ENCODE measurements around the gene FBRS.

FBRS gene

DNA sequence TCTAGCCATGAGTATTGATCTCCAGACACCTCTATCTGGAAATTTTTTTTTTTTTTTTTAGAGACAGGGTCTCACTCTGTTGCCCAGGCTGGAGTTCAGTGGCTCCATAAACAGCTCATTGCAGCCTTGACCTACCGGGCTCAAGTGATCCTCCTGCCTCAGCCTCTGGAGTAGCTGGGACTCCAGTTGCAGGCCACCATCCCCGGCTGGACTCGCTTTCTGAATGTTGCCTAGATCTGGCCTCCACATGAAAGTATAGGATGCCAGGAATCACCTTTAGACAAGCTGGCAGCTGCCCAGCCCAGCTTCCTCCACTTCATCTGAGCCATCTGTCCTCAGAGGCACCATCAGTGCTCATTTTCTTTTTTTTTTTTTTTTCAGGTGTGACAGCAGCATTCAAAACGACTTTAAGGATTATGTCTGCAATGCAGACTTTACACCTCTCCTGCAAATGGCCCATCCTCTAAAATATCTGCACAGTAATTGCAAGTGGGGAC, 13.8 kb upstream of the FBRS start:
- DNase-seq (ENCODE audit: low spot score), result no peak

DNA sequence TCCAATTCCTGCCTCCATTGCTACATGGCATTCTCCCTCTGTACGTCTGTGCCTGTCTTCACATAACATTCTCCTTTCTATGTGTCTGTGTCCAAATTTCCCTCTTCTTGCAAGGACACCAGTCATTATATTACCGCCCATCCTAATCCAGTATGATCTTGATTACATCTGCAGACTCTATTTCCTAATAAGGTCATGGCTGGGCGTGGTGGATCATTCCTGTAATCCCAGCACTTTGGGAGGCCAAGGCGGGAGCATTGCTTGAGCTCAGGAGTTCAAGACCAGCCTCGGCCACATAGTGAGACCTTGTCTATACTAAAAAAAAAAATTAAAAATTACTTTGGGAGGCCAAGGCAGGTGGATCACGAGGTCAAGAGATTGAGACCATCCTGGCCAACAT, 12.5 kb upstream of the FBRS start:
- DNase-seq (ENCODE audit: low spot score), result no peak

DNA sequence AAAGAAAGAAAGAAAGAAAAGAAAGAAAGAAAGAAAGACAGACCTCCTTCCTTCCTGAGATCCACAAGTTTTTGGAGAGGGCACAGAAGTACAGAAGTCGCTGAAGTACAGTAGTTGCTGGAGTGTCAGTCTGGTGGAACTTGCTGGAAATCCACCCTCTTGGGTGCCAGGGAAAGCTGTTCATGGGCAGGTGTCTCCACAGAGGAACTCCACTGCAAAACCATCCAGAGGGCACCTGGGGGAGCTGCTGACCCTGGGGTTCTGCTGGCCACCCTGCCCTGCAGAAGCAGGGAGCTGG, 11.0 kb upstream of the FBRS start:
- no peak for DNase-seq (ENCODE audit: low spot score)

DNA sequence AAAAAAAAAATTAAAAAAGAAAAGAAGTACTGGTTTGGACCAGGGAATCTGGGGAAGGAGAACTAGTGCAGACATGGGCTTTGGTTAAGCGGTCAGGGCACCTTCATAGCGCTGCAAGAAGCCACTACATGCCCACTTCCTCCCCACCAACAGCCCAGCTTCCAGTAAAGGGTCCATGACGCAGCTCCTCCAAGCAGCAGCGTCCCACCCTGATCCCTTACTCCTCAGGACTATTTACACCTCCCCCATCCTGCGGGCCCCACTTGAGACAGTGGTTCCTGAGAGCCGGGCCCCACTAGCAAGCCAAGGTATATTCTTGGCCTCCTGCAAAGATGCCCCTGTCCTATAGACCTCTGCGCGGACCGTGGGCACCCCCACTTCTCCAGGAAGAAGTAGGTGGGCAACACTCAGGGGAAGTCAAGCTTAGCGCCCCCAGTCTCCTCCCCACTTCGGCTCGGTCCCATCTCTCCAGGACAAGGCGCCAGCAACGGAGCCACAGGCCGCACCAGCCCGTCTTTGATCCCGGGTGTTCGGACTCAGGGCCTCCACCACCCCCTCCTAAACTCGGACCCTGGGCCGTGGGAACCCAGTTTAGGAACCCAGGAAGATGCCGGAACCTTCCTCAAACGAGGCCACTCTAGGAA, 8.4 kb upstream of the FBRS start:
- DNase-seq (ENCODE audit: low spot score), result no peak

DNA sequence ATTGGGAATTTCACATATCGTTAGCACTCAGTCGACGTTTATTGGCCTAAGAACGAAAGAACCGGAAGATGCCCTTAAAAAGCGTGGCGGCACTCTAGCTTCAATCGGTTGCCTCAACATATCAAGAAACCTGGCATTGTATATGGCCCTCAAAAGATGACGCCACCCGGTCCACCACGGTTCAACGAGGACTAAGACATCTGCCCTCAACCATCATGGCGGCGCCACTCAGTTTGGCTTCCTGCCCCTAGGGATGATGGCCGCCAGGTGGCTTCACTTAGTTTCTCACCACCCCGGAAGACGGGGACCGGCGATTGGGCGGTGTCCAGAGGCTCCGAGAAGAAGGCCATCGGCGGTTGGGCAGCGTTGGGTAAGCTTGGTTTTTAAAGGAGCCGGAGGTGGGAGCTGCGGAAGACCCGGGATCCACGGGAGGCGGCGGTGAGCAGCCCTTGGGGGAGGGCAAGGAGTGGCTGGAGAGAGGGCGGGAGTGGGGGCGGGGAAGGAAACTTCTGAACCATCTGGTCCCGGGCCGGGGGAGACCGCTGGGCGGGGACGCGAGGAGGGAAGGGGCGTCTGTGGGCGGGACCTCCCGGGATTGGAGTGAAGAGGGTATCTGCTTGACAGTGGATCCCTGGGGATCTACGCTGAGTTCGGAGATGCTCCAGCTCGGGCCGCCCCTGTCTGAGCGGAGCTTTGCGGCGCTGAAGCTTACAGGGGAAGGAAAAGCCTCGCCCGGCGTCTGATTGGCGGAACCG, 7.7 kb upstream of the FBRS start, which contains the start of gene PRR14:
Gene PRR14, plus strand, starts transcription at position 592 of the 755 bp plus-strand sequence. CDS start 686 bp downstream, outside the sequence.
- peak; percentile 100 for DNase-seq (ENCODE audit: low spot score)

DNA sequence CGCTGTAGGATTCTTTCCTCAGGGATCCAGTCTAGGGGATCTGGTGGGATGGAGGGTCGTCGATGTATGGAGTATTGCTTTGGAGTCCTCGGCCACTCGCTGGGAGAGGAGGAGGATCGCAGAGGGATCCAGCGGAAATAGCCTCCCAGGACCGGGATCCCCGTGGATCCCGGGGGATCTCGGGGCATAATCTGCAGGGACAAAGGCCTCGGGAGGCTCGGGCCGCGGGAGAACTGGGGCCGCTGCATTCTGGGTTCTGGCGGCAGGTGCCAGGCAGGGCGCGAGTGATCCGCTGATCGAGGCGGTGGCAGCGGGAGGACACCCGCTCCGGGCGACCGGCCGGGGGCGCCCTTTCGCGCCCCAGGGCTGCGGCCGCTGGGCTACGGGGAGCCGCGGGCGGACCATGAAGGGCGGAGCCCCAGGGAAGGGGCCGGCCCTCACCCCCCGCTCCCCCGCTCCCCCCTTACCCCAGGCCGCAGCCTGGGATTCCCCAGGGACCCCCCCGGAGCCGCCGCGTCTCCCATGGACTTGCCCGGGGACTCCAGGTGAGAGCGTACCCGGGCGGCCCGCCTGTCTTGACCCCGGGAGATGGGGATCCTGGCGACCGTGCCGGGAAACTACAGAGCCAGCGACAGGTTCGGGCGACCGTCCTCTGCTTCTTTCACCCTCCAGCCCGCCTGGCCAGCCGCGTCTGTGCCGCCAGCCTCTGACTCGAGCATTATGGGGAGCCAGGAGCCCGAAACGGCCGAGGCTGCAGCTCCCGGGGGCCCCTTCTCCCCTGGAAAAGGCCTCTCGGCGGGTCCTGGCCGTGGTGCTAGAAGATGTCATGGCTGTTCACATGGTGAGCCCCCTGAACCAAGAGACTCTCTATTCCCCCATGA, 6.9 kb upstream of the FBRS start:
- peak; percentile 66 for DNase-seq (ENCODE audit: low spot score)

DNA sequence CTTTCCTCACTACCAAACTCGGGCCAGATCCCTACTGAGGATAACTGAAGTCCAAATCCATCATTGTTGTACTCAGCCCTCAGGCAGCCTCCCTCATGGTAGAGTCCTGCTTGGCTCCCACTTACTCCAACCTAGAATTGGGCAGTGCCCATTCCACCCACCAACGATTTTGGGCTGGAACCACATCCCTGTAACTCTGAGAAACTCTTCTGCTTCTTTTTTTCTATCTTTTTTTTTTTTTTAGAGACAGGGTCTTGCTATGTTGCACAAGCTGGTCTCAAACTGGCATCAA, 6.3 kb upstream of the FBRS start:
- DNase-seq (ENCODE audit: low spot score), result no peak

DNA sequence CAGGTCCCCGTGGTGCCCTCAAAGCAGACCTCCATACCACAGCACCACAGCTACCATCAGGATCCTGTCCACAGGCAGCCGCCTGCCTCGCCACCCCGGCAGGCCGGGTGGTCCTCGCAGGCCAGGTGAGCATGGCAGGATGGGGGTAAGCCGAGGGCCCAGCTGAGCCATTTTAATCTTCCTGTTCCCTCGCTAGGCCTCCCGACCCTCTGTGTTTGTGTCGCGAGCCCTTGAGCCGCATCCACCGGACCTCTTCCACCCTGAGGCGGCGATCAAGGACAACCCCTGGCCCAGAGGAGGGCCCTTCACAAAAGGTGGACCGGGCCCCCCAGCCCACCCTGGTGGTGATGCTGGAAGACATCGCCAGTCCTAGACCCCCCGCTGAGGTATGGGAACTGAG, 5.5 kb upstream of the FBRS start:
- DNase-seq (ENCODE audit: low spot score), result no peak

DNA sequence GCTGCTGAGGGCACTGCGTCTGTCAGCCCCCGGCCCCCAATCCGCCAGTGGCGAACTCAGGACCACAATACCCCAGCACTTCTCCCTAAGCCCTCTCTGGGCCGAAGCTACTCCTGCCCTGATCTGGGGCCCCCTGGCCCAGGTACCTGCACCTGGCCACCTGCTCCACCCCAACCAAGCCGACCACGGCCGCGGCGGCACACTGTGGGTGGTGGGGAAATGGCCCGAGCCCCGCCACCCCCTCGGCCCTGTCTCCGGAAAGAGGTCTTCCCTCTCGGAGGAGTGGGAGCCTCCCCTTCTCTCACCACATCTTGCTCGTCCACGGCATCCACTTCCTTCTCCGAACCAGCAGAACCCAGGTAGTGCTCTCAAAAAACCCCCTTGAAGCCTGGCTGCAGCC, 3.4 kb upstream of the FBRS start:
- no peak for DNase-seq (ENCODE audit: low spot score)

DNA sequence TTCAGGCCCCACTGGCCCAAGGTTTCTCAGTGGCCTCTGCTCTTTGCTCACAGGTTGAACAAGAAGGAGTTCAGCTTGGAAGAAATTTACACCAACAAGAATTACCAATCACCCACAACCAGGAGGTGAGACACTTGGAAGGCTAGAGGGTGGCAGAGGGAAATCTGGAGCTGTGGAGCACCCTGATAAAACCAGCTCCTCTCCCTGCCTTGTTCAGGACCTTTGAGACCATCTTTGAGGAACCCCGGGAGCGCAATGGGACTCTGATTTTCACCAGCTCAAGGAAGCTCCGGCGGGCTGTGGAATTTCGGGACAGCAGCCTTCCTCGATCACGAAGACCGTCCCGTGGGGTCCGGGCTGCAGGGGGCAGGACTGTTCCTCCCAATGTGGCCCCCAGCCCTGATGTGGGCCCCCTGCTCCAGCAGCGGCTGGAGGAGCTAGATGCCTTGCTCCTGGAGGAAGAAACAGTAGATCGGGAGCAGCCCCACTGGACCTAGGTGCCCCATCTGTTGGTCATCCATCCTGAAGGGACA, 2.4 kb upstream of the FBRS start:
- no peak for DNase-seq (ENCODE audit: low spot score)

DNA sequence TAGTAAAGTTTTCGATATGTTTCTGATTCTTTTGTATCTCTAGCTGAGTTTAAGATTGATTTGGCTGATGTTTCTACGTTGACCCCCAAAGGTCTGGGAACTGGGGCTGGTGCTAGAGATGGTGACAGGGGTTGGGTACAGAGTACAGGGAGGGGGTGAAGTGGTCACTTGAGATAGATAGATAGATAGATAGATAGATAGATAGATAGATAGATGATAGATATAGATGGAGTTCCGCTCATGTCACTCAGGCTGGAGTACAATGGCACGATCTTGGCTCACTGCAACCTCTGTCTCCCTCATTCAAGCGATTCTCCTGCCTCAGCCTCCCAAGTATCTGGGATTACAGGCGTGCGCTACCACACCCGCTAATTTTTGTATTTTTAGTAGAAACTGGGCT, 1.8 kb upstream of the FBRS start:
- no peak for DNase-seq (ENCODE audit: low spot score)

DNA sequence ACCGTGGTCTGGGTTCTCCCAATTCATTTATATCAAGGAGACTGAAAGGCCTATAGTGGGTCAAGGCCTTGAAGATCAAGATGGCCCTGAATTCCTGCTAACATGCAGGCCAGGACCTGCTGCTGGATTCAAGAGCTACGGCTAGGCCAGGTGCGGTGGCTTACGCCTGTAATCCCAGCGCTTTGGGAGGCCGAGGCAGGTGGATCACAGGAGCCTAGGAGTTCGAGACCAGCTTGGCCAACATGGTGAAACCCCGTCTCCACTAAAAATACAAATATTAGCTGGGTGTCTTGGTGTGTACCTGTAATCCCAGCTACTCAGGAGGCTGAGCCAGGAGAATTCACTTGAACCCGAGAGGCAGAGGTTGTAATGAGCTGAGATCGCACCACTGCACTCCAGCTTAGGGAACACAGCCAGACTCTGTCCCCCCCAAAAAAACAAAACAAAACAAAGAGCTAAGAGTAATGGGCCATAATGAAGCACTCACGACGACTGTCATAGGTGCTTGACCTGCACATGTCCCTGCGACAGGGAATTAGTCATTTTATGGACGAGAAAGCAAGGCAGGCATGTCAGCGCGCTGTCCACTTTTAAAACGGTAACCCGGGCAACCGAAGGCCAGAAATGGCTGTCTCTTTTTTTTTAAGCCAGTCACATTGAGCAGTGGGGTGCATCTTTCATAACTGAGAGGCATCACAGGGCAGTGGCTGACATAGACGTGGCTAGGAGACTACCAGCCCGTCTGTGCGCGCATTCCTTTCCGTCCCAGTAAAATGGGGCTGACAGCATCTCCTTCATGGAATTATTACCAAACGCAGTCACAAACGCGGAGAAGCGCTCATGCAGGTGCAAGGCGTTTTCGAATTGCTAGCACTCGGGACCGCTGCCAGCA, 1.0 kb upstream of the FBRS start:
- peak; percentile 33 for DNase-seq (ENCODE audit: low spot score)

DNA sequence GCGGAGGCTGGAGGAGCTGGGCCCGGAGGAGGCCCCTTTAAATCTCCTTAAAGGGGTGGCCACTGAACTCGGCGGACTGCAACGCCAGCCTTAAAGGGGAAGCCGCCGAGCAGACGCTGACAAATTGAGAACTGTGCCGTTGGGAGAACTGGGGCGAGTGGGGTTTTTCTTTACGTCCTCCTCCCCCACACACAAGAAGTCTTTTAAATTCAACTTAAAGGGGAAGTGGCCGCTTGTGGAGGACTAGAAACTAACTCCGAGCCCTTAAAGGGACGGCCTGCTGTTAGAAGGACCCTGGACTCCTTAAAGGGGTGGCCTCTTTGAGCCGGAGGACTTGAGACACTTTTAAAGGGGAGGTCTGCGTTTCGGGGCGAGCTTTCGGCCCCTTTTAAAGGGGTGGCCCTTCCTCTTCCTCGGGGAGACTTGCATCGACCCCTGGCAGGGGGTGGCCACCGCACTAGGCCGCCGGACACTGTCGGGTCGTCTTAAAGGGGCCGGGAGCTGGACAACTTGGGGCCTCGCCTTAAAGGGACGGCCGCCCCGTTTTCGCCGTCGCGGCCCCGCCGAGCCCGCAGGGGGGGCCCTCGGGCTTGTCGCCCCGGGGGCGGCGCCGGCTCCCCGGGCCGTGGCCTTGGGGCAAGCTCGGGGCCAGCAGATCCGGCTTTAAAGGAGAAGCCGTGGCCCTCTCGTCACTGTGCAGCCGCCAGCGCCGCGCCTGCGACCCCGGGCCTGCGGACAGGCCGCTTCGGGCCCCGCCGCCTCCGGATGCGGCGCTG, 688 bp downstream of the FBRS start:
- DNase-seq (ENCODE audit: low spot score), result peak; percentile 97

DNA sequence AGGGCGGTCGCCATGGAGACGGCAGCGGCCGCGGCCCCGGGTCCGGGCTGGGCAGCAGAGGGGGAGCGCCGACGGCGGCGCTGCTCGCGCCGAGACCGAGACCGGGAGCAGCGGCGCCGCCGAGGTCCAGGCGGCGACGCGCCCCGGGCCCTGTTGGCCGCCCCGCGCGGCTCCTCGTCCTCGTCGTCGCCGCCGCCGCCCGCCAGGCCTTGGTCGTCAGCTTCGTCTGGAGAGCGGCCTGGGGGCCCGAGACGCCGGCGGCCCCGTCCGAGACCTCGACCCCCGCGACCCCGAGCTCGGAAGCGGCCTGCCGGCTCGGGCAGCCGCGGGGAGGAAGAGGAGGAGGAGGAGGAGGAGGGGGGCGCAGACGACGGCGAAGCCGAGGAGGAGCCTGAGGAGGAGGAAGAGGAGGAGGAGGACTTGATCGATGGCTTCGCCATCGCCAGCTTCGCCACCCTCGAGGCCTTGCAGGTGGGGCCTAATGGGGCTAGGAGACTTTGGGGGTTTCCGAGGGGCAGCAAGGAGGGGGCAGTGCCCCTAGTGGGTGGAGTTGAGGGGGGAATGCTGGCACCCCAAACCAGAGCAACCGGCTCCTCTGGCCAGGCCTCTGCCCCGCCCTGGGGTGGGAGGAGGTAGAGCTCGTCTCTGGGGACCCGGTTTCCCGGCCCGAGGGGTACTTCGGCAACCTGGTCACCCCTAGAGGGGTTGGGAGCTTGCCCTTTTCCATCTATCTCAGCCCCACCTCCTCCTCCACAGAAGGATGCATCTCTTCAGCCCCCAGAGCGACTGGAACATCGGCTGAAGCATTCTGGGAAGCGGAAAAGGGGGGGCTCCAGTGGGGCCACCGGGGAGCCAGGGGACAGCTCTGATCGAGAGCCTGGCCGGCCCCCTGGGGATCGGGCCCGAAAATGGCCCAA, 1.5 kb downstream of the FBRS start:
- no peak for DNase-seq (ENCODE audit: low spot score)

DNA sequence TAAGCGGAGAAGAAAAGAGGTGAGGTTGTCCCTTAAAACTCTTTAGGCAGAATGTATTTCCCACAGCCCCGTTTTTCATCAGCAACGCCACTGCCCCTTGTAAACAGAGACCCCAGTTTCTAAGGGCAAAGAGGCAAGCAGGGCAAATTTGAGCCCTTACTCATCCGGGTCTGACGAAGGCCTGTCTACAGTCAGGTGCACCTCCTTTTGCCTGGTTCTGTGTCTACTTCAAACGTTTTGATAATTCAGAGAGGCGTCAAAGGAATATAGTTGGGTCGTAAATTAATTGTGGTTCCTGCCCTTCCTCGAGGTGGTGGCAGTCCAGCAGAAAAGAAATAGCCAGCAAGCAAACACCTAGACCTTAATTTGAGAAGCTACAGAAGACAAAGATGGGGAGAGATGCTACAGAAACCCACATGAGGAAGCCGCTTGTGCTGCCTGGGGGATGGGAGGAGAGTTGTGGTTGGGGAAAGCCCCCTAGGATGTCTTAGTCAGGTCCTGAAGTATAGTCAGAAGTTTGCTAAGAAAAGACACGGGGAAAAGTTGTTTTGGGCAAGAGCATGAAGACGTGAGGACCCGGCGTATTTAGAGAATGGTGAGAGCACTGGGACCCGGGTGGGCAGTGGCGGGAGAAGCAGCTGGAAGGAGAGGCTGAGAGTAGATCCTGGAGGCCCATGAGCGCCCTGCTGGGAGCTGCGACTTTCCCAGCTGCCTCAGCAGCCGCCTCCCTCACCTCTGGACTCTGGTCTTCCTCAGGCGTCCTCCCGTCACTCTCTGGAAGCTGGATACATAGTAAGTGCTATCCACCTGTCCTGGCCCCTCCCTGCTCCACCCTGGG, 2.4 kb downstream of the FBRS start:
- DNase-seq (ENCODE audit: low spot score), result no peak

DNA sequence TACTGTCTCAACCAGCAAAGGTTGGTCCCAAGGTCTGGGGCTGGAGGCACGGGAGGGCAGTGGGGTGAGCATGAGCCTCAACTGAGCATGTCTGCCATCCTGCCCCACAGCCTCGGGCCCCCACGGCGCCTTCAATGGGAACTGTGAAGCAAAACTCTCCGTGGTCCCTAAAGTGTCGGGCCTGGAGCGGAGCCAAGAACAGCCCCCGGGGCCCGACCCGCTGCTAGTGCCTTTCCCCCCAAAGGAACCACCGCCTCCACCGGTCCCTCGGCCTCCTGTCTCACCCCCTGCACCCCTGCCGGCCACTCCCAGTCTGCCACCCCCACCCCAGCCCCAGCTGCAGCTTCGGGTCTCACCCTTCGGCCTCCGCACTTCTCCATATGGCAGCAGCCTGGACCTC, 4.2 kb downstream of the FBRS start:
- no peak for DNase-seq (ENCODE audit: low spot score)

DNA sequence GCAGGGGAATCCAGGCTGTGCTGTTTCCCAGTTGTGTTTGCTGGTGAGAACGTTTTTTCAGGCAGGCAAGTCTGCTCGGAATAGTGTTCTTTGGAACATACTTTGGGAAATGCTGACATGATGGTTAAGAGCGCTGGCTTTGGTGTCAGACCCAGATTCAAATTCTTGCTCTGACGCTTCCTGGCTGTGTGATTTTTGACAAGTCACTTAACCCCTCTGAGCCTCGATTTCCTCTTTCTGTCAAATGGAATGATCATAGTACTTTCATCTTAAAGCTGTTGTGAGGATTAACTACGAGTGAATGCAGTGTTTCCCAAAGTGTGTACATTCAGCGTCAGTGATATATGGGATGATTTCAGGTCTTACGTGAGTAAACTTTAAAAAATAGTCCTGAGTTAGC, 4.8 kb downstream of the FBRS start:
- no peak for DNase-seq (ENCODE audit: low spot score)

DNA sequence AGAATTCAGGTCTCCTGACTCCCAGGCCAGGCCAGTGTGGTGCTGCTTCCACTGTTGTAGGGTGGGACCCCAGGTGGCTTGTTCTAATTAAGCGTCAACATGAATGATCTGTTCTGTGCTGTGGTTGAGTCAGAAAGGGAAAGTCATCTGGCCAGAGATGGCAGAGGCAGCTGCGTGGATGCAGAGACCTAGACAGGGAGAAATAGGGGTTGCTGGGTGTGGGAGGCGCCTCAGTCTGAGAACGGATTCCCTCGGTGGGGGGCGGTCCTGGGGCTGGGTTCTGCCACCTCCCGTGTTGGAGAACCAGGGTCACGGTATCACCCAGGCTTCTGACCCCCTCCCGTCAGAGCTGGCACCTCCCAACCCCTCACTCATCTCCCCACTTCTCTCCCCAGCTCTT, 5.6 kb downstream of the FBRS start:
- DNase-seq (ENCODE audit: low spot score), result no peak

DNA sequence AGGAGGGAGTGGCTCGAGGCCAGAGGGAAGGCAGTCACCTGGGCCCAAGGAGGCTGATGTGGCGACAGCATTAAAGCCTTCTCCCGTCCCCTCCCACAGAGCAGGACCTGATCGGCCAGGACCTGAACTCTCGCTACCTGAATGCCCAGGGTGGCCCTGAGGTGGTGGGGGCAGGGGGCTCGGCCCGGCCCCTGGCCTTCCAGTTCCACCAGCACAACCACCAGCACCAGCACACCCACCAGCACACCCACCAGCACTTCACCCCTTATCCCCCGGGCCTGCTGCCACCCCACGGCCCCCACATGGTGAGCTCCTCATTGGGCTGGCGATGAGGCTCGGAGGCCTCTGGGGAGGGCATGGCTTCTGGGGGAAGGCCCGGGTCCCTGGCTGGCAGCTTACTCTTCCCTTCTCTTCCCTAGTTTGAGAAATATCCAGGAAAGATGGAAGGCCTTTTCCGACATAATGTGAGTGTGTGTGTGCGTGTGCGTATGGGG, 6.4 kb downstream of the FBRS start:
- no peak for DNase-seq (ENCODE audit: low spot score)

Data from kidney capillary endothelial cell (primary cell).